HG03060 (cell line): Measurements from ENCODE around the gene SP140.
"Not testable (repeated sequence)": the region's sequence is repeated elsewhere in the genome, so short reads cannot be mapped to it uniquely, and the experiment has no call there.

Experiments used
- ATAC-seq: cut with Tn5 transposase; IDR thresholded peaks from one replicate; pipeline ENCODE4 v1.9.1; 2021; ENCODE audit warnings: low read depth, moderate number of reproducible peaks; ENCODE audit not compliant: unreplicated experiment

Gene SP140

DNA sequence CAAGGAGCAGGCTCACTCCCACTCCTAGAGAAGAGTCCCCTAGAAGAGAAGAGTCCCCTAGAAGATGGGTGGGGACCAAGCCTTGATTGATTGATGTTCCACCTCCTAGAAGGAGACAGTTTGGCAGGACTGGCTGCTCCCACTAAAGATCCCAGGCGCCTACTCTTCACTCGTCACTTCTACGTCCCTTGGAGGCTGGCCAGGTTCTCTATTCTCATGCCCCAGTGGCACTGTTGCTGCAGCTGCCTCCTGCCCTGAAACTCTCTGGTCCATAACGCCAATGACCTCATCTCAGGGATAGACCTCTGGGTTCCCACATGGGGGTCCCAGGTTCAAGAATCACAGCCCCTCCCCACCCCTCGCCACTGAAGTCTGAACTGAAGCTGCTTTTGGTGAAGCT lies 99.0 kb downstream of the SP140 start:
- no peak for ATAC-seq

DNA sequence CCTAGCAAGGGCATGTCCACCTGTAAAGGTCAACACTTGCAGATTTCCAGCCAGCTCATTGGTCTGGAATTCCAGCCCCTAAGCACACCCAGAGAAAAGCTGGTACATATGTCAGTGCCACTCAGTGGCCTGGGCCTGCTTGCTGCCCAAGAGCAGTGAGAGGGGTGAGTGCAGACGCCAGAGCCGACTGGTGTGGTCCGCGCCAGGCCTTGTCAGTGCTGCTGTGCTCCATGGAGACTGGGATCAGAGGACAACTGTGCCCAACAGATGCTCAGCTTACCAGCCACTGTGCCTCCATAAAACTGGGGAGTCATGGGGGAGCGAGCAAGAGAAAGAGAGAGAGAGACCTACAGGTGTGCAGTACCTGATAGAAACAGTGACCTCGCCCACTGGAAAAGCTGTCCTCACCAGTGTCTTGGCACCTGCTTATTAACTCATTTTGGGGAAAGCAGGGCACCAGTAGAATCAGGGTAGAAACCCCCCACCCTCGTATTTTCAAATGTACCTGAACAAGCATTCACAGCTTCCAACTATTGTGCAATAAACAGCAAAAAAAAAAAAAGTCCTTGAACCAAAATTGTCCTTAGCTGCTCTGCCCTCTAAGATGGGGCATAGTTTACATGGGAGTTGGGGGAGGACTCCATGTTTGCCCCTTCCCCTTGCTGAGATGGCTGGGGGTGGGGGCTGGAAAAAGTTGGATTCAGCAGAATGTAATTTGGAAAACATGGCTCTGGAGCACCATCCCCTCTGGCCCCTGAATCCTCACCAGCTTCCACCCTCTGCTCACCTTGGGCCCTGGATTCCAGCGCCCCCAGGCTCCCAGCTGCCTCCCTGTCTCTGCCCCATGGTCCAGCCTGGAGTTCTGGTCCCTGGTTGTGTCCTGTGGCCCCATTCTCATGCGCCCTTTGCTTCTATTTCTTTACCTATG lies 100.0 kb downstream of the SP140 start:
- no peak for ATAC-seq

DNA sequence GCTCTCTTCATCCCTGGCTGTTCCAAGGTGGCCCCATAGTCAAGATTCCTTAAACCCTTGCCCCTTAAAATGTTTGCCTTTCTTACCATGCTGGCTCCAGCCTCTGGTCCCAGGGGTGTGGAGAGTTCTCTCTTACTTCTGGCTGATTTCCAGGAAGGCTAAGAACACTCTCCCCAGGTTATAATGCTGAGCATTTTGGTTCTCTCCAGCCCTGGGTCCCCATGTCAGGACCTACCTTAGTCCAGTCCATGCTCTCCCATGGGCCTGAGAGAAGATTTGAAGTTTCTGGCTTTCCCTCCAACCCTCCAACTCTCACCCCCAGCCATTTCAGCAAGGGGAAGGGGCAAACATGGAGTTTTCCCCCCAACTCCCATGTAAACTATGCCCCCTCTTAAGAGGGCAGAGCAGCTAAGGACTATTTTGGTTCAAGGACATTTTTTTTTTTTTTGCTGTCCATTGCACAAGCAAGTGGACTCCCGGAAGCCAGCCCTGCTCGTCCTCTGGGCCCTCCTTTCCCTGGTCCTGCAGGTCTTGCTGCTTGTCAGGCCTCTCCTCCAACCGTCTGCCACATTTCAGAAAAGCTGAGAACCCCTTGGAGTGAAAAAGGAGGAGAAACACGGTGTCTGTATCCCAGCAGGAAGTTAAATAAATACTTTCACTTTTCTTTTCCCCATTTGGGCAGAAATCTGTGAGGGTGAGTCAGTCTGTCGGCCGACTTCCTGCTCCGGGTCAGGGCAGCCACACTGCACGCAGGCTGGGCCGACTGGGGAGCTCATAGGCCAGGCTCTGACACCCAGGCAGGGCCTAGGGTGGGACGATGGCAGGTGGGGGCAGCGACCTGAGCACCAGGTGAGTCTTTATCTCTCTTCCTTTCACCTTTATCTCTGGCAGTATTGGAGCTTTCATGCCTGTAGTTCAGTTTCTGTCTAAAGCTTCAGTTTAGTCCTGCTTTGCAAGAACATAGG lies 101.2 kb downstream of the SP140 start, which contains the start of gene SP140L:
SP140L (plus strand) TSS at position 741 of the 965 bp plus-strand sequence; CDS start at position 818, 77 bp downstream.
- peak; percentile 83 for ATAC-seq

DNA sequence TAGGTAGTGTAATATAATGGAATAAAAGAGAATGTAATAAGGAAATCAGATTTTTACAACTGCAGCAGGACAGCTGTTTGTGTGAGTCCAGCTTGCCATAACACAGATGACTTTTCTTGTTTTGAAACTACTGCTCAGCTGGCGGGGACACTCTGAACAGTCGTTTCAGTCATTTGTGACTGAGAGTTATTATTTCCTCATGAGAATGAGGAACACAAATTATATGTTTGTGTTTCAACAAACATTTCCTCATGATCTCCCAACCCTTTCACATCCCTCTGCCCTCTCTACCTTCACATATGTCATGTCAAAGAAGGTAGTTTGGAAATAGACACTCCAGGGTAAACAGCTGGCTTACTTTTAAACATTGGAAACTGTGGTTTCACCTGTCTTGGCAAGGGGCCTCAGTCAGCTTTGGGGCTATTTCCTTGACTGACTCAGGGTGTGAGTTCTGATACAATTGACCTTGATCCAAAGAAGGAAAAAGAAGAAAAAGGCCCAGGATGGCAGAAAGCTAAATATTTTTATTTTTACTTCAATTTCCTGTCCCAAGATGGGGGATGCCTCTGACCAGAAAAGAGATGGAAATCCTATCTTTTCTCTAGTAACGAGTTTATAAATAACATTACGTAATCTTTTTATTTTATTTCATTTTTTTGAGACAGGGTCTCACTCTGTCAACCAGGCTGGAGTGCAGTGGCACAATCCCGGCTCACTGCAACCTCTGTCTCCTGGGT lies 102.0 kb downstream of the SP140 start:
- ATAC-seq = peak; percentile 29

DNA sequence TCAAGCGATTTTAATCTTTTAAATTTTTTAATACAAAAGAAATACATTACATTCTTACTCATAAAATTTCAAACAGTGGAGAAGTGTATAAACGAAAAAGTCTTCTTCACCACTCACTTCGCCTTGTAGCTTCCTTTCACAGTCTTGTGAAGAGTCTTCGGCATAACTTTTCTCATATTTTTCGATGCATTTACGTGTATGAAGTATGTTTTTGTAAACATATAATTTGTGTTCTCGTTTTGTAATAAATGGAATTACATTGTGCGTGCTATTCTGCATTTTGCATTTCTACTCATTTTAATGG lies 102.6 kb downstream of the SP140 start:
- no peak for ATAC-seq

DNA sequence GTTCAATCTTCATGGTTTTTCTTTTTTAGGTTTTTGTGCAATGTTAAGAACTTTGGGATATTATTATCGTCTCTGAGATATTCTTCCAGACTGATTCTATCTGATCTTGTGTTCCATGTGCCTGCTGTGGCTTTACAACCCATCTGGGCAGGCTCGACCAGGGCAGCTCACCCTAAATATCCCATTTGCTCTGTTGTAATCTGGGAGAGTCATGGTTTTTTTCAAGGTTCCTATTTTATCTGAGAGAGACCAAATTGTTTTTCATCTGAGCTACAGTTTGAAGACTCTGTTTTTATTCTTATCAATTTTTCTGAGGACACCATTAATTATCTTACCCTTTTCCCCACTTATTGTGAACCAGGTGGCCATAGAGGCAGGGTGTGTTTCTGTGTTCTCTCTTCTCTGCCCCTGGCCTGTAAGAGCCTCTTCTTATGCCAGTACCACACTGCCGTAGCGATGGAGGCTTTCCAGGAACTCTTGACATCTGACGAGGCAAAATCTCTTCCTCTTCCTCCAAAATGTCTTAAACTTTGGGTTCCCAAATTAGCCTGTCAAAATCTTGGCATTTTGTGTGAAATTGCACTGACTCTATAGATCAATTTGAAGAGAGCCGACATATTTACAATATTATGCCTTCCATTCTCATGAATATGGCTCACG lies 104.5 kb downstream of the SP140 start:
- ATAC-seq = no peak

DNA sequence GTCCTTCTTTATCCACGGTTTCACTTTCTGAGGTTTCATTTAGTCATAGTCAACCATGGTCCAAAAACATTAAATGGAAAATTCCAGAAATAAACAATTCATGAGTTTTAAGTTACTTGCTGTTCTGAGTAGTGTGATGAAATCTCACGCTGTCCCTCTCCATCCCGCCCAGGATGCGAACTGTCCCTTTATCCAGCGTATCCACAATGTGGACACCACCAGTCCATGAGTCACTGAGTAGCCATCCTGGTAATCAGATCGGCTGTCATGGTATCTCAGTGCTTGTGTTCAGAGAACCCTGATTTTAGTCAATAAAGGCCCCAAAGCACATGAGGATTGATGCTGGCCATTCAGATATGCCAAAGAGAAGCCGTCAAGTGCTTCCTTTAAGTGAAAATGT lies 105.2 kb downstream of the SP140 start:
- ATAC-seq = no peak

DNA sequence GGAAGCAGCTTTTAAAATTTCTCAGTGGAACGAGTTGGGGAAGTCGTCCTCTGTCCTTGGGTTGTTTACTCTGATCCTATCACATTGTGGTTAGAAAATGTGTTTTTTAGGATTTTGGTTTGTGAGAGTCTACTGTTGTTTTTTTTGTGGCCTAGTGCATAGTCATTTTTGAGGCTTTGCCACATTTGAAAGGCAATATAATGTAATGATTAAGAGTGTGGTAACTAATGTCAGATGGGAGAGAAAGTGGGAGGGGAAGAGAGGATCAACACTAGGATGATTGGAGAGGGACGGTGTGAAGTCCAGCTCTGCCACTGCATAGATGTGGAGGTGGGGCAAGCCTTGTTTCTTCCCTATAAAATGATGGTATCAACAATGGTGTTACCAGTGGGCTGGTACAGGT lies 109.9 kb downstream of the SP140 start:
- ATAC-seq = no peak

DNA sequence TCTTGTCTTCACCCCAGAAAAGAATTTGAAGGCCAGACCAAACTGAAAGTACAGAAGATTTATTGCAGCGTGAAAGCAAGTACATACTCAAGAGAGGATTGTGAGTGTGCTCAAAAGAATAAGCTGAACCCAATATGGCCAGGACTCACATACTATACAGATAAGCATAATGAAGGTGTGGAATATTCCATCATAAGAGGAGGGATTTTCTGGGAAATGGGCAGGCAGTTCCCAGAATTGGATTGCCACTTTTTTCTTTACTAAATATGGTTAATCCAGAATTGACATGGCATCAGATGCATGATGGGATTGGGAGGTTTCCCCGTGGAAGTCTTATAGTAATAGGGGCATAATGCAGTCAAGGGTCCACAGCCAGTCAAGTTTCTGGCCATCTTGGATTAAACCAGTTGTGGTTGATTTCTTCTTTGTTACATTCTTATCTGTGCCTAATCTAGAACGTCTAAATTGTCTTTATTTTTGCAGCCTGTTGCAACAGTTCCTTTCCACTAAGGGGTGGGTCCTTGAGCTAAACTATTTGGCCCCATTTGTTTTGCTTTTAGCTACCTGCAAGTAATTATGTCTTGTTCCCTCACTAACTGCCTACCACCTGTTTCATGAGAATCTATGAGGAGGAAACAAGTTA lies 110.4 kb downstream of the SP140 start:
- ATAC-seq = no peak

DNA sequence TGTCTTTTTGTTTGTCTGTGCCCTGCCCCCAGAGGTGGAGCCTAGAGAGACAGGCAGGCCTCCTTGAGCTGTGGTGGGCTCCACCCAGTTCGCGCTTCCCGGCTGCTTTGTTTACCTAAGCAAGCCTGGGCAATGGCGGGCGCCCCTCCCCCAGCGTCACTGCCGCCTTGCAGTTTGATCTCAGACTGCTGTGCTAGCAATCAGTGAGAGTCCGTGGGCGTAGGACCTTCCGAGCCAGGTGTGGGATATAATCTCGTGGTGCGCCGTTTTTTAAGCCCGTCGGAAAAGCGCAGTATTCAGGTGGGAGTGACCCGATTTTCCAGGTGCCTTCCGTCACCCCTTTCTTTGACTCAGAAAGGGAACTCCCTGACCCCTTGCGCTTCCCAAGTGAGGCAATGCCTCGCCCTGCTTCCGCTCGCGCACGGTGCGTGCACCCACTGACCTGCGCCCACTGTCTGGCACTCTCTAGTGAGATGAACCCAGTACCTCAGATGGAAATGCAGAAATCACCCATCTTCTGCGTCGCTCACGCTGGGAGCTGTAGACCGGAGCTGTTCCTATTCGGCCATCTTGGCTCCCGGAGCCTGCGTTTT lies 116.5 kb downstream of the SP140 start:
- not testable (repeated sequence) for ATAC-seq

DNA sequence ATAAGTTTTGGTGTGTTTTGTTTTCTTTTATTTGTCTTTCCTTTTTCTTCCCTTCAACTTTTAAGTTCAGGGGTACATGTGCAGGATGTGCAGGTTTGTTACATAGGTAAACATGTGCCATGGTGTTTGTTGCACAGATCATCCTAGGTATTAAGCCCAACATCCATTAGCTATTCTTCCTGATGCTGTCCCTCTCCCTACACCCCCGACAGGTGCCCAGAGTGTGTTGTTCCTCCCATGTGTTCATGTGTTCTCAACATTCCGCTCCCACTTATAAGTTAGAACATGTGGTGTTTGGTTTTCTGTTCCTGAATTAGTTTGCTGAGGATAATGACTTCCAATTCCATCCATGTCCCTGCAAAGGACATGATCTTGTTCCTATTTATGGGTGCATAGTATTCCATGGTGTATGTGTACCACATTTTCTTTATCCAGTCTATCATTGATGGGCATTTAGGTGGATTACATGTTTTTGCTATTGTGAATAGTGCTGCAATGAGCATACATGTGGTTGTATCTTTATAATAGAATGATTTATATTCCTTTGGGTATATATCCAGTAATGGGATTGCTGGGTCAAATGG lies 117.6 kb downstream of the SP140 start:
- ATAC-seq = not testable (repeated sequence)

DNA sequence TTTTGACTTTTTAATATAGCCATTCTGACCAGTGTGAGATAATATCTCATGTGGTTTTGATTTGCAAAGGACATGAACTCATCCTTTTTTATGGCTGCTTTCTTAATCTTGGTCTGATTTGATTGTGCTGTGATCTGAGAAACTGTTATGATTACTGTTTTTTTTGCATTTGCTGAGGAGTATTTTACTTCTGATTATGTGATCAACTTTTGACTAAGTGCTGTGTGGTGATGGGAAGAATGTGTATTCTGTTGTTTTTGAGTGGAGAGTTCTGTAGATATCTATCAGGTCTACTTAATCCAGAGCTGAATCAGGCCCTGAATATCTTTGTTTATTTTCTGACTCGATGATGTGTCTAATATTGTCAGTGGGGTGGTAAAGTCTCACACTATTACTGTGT lies 118.2 kb downstream of the SP140 start:
- ATAC-seq = no peak

DNA sequence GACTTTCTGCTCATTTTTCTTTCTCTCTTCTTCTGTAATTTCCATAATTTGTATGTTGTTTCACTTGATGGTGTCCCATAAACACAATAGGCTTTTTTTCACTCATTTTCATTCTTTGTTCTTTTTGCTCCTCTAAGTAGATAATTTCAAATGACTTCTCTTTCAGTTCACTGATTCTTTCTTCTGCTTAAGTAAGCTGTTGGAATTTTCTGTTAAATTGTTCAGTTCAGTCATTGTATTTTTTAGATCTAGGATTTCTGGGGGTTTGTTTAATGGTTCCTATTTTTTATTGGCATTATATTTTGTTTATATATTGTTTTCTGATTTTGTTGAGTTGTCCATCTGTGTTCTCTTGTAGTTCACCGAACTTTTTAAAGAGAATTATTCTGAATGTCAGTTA lies 120.9 kb downstream of the SP140 start:
- no peak for ATAC-seq

DNA sequence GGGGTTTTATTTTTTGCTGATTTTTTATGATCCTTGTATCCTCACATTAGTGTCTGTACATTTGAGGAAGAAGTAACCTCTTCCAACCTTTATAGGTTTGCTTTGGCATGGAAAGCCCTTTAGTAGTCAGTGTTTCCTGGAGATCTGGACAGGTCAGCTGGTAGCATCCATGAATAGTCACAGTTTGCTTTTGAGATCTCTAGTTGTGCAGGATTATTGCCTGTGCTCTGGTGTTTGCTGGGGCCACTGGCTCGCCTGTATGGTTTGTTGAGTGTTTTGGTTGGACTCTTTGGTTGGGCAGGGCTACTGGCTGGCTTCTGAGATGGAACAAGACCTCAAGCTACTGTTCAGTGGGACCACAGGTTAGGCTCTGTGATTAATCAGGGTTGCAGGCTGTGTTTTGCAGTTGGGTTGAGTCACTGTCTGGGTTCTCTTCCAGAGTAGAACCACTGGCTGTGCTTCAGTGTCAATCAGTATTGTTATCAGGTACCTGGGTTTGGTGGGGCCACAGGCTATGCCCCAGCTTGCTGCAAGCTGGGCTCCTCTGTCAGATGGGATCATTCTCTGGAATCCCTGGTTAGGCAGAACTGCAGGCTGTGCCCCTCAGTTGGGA lies 121.5 kb downstream of the SP140 start:
- no peak for ATAC-seq

DNA sequence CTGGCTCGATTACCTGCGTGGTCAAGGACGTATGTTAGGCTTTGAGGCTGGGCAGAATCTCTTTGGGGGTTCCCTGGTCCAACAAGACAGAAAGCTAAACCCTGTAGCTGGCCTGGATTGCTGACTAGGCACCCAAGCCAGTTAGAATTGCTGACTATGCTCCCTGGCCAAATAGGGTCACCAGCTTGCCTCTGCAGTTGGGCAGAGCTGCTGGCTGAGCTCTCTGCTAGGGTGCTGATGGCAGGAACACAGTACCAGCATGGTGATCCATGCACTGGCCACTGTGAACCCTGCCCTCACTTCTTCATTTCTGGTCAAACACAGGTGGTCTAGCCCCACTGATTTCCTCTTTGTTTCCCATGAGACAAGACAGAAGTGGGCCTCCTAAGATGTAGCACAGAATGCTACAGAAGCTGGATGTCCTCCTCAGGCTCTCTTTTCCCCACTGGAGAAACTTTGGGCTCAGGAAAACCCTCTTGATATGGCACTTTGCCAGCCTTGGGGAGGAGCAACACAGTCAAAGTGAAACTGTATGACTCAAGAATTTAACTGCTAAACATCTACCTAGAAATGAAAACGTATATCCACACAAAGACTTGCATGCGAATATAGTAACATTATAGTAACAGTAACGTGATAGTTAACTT lies 122.2 kb downstream of the SP140 start:
- ATAC-seq = no peak

DNA sequence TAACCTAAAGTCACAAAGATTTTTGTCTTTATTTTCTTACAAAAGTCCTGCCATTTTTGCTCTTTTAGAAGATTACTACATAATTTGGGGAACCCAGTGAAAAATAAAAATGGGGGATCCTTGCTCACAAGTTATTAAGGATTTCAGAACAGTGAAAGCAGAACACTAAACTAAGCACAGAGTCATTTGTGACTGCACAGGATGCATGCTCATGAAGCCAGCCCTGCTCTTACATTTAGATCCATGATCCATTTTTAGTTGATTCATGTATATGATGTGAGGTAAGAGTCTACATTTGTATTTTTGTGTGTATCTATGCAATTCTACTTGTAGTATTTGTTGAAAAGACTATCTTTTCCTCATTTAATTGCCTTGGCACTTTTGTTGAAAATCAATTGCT lies 123.3 kb downstream of the SP140 start:
- no peak for ATAC-seq

DNA sequence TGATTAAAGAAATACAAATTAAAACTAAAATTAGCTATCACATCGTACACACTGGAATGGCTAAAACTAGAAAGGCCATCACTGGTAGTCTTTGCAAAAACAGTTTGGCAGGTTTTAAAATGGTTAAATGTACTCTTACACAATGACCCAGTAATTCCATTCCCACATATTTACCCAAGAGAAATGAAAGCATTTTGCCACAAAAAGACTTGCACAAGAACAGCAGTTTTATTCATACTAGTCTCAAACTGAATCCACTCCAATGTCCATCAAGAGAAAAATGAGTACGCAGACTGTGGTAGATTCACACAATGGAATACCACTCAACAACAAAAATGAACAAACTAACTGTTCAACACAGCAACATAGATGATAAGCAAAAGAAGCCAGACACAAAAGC lies 130.5 kb downstream of the SP140 start:
- no peak for ATAC-seq

DNA sequence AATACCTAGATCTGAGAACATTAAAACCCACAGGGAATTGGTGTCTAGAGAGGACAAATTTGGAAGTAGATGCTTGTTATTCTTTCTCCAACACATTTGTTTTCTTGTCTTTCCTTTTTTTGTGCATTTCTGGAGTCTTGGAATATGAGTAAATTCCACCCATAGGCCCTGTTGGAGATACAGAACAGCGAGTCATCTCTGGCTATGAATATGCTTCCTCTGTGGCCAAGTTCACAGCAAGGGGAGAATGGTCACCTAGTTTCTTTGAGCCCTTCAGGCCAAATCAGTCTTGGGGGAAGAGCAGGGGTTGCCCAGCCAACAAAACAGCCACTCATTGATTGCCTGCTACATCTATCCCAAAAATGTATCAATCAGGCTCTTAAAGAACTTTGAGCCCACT lies 132.8 kb downstream of the SP140 start:
- no peak for ATAC-seq
